ENCODE results near the gene ECEL1.
"Not testable (repeated sequence)": the region's sequence is repeated elsewhere in the genome, so short reads cannot be mapped to it uniquely, and the experiment has no call there.

Gene ECEL1, protein sequence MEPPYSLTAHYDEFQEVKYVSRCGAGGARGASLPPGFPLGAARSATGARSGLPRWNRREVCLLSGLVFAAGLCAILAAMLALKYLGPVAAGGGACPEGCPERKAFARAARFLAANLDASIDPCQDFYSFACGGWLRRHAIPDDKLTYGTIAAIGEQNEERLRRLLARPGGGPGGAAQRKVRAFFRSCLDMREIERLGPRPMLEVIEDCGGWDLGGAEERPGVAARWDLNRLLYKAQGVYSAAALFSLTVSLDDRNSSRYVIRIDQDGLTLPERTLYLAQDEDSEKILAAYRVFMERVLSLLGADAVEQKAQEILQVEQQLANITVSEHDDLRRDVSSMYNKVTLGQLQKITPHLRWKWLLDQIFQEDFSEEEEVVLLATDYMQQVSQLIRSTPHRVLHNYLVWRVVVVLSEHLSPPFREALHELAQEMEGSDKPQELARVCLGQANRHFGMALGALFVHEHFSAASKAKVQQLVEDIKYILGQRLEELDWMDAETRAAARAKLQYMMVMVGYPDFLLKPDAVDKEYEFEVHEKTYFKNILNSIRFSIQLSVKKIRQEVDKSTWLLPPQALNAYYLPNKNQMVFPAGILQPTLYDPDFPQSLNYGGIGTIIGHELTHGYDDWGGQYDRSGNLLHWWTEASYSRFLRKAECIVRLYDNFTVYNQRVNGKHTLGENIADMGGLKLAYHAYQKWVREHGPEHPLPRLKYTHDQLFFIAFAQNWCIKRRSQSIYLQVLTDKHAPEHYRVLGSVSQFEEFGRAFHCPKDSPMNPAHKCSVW

GRCh38 chr2:232487385-232488096 lies at the start of gene ECEL1:
Gene ECEL1 (minus strand): TSS chr2:232487834. CDS start chr2:232486653, 1,181 bp downstream.
- DNase-seq = no peak

GRCh38 chr2:232537079-232537478 lies 49.4 kb upstream of the ECEL1 start:
- no peak for DNase-seq

DNA sequence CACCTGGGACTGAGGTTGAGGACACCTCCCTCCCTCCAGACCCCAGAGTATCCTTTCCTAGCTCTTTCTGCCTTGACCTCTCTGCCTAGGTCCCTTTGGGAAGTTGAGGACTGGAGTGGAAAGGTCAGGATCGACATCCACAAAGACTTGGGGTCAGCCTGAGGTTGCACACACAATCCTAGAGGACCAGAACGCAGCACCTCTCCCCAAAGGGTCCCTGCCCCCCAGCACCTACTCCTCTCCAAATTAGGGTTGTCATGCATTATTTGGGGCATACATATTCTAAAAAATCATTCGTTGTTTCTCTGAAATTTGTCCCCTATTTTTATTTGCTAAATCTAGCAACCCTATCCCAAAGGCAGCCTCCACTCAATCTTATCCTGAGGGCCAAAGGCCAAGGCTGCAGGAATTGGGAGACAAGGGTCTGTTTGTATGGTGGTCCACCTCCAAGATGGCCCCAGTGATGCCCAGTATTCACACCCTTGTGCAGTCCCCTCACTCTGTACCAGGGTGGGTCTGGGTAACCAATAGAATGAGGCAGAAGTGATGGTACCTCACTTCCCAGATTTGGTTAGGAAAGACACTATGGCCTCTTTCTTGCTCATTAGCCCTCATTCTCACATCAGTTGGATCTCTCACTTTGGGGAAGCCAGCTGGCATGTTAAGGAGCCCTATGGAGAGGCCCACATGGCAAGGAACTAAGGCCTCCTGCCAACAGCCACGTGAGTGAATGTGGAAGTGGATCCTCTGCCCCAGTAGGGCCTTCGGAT lies 48.3 kb upstream of the ECEL1 start:
- DNase-seq = no peak

- no peak for DNase-seq
Observed at GRCh38 chr2:232534940-232535651, 47.5 kb upstream of the ECEL1 start.

- DNase-seq = no peak
Observed at GRCh38 chr2:232533944-232534710, 46.5 kb upstream of the ECEL1 start.

GRCh38 chr2:232532821-232533220 lies 45.2 kb upstream of the ECEL1 start:
- not testable (repeated sequence) for DNase-seq

DNA sequence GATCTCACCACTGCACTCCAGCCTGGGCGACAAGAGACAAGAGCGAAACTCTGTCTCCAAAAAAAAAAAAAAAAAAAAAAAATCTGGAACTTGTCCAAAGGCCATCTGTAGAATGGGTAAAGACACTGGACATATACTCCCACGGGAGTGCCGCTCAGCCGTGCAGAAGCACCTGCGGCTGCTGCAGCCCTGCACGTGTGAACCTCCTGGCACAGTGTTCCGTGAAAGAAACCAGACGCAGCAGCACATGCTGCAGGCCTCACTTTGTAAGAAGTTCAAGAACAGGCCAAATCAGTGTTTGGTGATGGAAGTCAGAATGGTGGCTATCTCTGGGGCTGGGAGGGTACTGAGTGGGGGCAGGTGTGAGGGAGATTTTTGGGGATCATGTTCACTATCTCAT lies 44.8 kb upstream of the ECEL1 start:
- no peak for DNase-seq

- DNase-seq = no peak
Observed at GRCh38 chr2:232530626-232531260, 43.1 kb upstream of the ECEL1 start.

DNA sequence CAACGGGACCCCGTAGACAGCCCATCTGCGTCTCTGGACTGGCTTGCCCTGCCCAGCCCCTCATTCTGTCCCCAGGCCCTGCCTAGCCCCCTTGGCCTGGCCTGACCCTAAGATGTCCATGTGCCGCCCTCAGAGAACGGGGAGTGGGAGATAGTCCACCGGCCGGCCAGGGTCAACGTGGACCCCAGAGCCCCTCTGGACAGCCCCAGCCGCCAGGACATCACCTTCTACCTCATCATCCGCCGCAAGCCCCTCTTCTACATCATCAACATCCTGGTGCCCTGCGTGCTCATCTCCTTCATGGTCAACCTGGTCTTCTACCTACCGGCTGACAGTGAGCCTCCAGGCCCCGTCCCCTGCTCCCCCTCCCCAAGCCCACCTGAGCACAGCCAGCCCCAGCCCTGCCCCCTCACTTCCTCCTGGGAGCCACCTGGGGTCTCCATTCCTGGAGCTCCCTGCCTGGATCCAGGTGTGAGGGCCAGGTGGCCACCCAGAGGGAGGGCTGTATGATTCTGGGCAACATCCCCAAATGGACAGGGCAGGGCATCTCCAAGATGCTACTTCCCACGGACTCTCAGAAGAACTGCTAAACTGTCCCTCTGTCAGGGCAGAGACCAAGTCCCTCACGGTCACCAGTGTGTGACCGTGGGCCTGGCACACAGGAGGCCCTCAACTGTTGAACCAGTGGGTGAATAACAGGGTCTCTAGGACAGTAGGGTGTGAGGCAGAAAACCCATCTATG lies 42.3 kb upstream of the ECEL1 start:
- no peak for DNase-seq

DNA sequence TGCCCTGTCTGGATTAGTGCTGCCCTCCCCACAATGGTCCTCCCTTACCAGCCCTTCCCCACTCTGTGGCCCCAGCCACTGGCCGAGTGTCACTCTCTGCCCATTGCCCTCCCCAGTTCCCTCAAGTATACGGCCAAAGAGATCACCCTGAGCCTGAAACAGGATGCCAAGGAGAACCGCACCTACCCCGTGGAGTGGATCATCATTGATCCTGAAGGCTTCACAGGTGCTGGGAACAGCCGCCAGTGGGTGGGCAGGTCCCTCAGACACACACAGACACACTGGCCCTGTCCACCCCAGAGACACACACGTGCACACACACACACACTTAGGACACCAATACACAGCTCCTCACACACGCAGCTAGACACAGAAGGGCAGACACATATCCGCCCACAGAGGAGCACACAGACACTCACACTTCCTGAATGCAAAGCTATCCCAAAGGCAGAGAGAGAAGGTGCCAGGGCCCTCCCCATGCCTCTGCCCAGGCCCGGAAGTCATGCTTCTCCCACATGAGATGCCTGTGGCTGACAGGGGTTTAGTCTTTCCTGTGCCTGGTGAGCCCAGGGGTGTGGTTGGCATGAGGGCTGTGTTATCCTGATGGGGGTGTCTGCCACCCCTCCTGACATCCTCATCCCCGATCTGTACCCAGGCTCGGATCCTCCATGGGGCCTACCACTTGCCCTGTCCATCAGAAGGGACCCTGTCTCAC lies 41.3 kb upstream of the ECEL1 start:
- DNase-seq = no peak

GRCh38 chr2:232527905-232528470 lies 40.4 kb upstream of the ECEL1 start:
- no peak for DNase-seq

DNA sequence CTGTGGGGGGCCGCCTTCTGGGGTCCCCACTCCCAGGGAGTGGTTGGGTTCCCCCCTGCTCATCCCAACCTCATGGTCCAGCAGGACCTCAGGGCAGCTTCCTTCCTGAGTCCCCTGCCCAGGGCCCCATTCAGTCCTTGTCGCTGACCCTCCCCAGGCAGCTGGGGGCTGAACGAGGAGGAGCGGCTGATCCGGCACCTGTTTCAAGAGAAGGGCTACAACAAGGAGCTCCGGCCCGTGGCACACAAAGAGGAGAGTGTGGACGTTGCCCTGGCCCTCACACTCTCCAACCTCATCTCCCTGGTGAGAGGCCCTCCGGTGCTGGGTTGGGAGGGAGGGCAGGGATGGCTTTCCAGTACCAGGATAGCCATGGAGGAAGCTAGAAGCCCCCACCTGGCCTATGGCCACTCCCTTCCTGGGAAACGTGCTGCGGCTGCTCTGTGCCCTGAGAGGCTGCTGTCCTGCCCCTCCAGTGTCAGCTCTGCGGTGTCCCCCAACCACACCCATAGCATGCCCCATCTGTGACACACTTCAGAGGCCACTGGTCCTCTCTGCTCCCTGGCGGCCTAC lies 38.8 kb upstream of the ECEL1 start:
- DNase-seq = no peak

- DNase-seq = no peak
Observed at GRCh38 chr2:232525791-232526371, 38.2 kb upstream of the ECEL1 start, which contains the start of gene CHRND. Gene CHRND (plus strand): TSS chr2:232526160. CDS start chr2:232526216, 56 bp downstream.

- DNase-seq = no peak
Observed at GRCh38 chr2:232525199-232525598, 37.6 kb upstream of the ECEL1 start.

DNA sequence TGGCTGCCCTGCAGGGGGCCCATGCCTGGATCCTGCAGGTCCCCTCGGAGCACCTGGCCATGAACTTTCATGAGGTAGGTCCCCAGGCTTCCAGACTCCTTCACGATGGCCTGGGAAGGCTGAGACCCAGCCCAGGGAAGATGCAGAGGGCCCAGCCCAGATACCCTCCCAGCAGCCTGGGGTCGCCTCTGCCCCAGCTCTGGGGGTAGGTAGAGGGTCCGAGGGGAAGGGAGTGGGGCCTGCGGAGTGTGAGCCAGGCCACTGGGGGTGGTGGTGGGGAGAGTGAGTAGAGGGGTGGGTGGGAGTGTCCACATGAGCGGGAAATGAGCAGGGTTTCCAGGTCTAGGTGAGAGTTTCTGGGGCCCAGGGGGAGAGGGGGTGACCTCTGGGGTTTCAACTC lies 37.1 kb upstream of the ECEL1 start:
- DNase-seq = no peak

DNA sequence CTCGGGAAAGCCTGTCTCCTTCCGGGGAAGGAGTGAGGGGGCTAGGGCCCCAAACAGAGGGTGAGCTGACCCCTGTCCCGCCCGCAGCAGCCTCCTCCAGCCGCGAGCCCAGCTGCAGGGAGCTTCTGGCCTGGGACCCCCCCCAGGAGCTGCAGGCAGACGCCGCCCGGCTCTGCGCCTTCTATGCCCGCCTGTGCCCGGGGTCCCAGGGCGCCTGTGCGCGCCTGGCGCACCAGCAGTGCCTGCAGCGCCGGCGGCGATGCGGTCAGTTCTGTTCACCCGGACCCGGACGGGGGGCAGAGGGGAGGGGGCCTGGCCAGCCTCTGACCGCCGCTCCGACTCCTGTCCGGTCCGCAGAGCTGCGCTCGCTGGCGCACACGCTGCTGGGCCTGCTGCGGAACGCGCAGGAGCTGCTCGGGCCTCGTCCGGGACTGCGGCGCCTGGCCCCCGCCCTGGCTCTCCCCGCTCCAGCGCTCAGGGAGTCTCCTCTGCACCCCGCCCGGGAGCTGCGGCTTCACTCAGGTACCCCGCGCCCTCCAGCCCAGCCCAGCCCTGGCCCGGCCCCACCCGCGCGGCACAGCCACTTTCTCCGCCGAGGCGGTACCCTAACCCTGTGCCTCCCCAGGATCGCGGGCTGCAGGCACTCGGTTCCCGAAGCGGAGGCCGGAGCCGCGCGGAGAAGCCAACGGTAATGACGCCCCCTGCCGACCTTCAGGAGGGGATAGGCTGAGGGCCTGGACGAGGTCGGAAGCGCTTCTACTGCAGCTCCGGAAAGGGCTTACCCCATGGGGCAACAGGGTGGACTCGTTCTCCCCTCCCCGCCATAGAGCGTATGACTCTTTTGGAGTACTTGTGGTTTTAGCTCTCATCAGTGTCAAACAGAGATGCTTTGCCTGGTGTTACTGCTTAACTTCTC lies 36.3 kb upstream of the ECEL1 start:
- DNase-seq = no peak

DNA sequence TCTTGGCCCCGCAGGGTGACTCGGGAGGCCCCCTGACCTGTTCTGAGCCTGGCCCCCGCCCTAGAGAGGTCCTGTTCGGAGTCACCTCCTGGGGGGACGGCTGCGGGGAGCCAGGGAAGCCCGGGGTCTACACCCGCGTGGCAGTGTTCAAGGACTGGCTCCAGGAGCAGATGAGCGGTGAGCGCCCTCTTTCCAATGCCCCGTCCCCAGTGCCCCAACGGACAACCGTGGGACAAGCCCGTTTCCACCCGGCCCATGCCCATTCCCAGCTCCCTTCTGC lies 35.7 kb upstream of the ECEL1 start:
- DNase-seq = no peak
